SH-SY5Y (cell line): Measurements from ENCODE around the gene MCF2L2.

Experiments
- GATA2 ChIP-seq: IDR thresholded peaks from 2 replicates; pipeline ENCODE4 v1.6.1; 2011; ENCODE audit warnings: mild to moderate bottlenecking, low read depth, low read length
- GATA3 ChIP-seq: IDR thresholded peaks from 2 replicates; pipeline ENCODE4 v1.6.1; 2011; ENCODE audit warnings: low read depth, mild to moderate bottlenecking, low read length, moderate library complexity

- TF ChIP-seq GATA2 (no peak), GATA3 (no peak)
These were observed 164.2 kb downstream of the MCF2L2 start for GRCh38 chr3:183264268-183264667.
